Naive thymus-derived CD4-positive, alpha-beta T cell (primary cell): ENCODE data around the gene MCC. TPM values are rescaled to one million over a fixed set of nuclear protein-coding genes. Genes with fewer than 3 reads are reported as not detected.

ENCODE experiments used
- ATAC-seq: fragments of 150-1000 bp; cut with Tn5 transposase; 2 replicates; pipeline ENCODE4 v1.10.0; 2021; ENCODE audit warnings: mild to moderate bottlenecking, moderate library complexity
- CTCF ChIA-PET: fragments of 350-600 bp; sonication (Branson Sonifier 250); formaldehyde crosslinking; loops from one replicate; lab custom pipeline; 2021; ENCODE audit warnings: antibody characterized with exemption; lab: Charles Lee
- POLR2A ChIA-PET: fragments of 350-600 bp; sonication (Branson Sonifier 250); formaldehyde crosslinking; loops from one replicate; lab custom pipeline; 2021; ENCODE audit warnings: antibody characterized with exemption, inconsistent platforms; lab: Charles Lee
- DNase-seq, 9 donors: peaks; one replicate each; pipeline versions ENCODE4 v3.0.0 to v3.0.0-alpha.2; 2020 to 2022; ENCODE audit warnings: mixed read lengths in 1 of 9
- H3K27ac ChIP-seq: one replicate; pipeline ENCODE4 v1.7.0; 2013; ENCODE audit warnings: mild to moderate bottlenecking, low read depth, low read length, moderate library complexity
- H3K27me3 ChIP-seq, 2 donors: one replicate each; pipeline ENCODE4 v1.7.0; 2013; ENCODE audit warnings: low read length in 2 of 2, mild to moderate bottlenecking in 2 of 2, moderate library complexity in 2 of 2; ENCODE audit not compliant: control insufficient read depth in 2 of 2, insufficient read depth in 2 of 2
- H3K36me3 ChIP-seq, 3 experiments: 1 replicate in 2 of 3; 2 replicates in 1 of 3; pipeline ENCODE4 v1.7.0; 2013; ENCODE audit warnings: low read length in 3 of 3, mild to moderate bottlenecking in 3 of 3, moderate library complexity in 1 of 3; ENCODE audit not compliant: insufficient read depth in 3 of 3, control insufficient read depth in 2 of 3
- H3K4me1 ChIP-seq, 2 donors: one replicate each; pipeline ENCODE4 v1.7.0; 2013; ENCODE audit warnings: low read length in 2 of 2, mild to moderate bottlenecking in 2 of 2, moderate library complexity in 1 of 2; ENCODE audit not compliant: control insufficient read depth in 2 of 2, insufficient read depth in 2 of 2
- H3K4me3 ChIP-seq: 2 replicates; pipeline ENCODE4 v1.7.0; 2013; ENCODE audit warnings: mild to moderate bottlenecking, low read length
- H3K9me3 ChIP-seq, 3 experiments: 1 replicate in 2 of 3; 2 replicates in 1 of 3; pipeline ENCODE4 v1.7.0; 2013; ENCODE audit warnings: low read length in 3 of 3; ENCODE audit not compliant: control insufficient read depth in 2 of 3
- H3K27ac Mint-ChIP-seq, 9 donors: one replicate each; pipeline ENCODE4 v1.8.0; 2020 to 2022; ENCODE audit warnings: mixed read lengths in 9 of 9, mild to moderate bottlenecking in 8 of 9, moderate library complexity in 5 of 9, inconsistent platforms in 2 of 9
- H3K27me3 Mint-ChIP-seq, 5 donors: one replicate each; pipeline ENCODE4 v1.8.0; 2021 to 2022; ENCODE audit warnings: mixed read lengths in 5 of 5, mild to moderate bottlenecking in 1 of 5
- H3K36me3 Mint-ChIP-seq, 5 donors: one replicate each; pipeline ENCODE4 v1.8.0; 2020 to 2022; ENCODE audit warnings: mixed read lengths in 5 of 5, mild to moderate bottlenecking in 3 of 5, inconsistent platforms in 1 of 5
- H3K4me1 Mint-ChIP-seq, 7 donors: one replicate each; pipeline ENCODE4 v1.8.0; 2020 to 2022; ENCODE audit warnings: mixed read lengths in 7 of 7, mild to moderate bottlenecking in 3 of 7, inconsistent platforms in 1 of 7
- H3K4me3 Mint-ChIP-seq, 10 donors: one replicate each; pipeline ENCODE4 v1.8.0; 2020 to 2022; ENCODE audit warnings: mild to moderate bottlenecking in 10 of 10, mixed read lengths in 10 of 10, moderate library complexity in 6 of 10, inconsistent platforms in 2 of 10
- H3K9me3 Mint-ChIP-seq, 11 donors: one replicate each; pipeline ENCODE4 v1.8.0; 2020 to 2022; ENCODE audit warnings: mixed read lengths in 11 of 11, mild to moderate bottlenecking in 4 of 11, inconsistent platforms in 1 of 11, moderate library complexity in 1 of 11
- intact Hi-C, 2 donors: fragments of 100-400 bp; cut with micrococcal nuclease; formaldehyde crosslinking; loops; one replicate each; pipeline ENCODE4 v1.15.1; 2023
- polyA plus RNA-seq, 2 donors: library from polyadenylated mRNA; unstranded; fragments of 300-500 nt; fragmentation: Illumina TruSeq; gene quantifications; one replicate each; pipeline ENCODE4 v1.2.3, GENCODE V29; 2021
- total RNA-seq, 6 experiments: library from RNA in 5 of 6; stranded (reverse) in 5 of 6; gene quantifications; 1 replicate in 5 of 6; 2 replicates in 1 of 6; pipeline ENCODE4 v1.2.3 and lab custom pipeline; 2021 to 2026

The MCC gene
- total and polyA plus RNA-seq, 7 experiments from 2014 or later = 0.56 to 3.0 (median 0.89) TPM

DNA sequence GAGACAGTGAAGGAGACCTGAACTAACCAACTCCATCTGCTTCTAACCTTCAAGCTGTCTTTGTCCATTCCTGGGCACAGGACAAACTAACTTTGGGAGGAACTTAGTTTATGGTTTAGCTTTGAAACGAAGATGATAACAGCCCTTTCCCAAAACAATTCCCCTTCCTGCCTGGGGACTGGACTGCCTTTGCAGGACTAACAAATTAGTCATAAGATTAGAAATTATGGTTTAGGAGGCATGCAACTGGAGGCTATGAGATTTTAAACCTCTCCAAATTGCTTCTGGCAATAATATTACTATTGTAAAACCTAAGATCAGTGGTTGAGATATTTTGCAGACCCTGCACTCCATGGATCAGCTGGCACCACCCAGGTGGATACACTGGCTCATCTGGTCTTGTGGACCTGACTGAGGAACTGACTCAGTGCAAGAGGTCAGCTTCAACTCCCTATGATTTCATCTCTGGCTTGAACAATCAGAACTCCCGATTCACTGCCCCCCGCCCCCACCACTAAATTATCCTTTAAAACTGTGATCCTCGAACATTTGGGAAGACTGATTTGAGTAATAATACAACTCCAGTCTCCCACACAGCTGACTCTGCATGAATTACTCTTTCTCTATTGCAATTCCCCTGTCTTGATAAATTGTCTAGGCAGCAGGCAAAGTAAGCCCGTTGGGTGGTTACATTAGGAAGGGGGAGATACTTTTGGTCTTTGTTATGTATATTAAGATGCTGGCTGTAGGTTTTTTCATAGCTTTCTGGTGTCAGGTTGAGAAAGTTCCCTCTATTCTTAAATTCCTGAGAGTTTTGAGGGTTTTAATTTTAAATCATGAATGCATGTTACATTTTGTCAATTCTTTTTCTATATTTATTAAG is 266.7 kb downstream of the MCC start:
- ChIA-PET CTCF (no interaction called here), POLR2A (no interaction called here)
- DNase-seq (no peak), ATAC-seq (no peak)
- no peak overlapping the region for H3K4me3 ChIP-seq
- H3K4me3 Mint-ChIP-seq = no peak overlapping the region
- intact Hi-C loops = no loop called here
- no peak overlapping the region for H3K27ac ChIP-seq
- no peaks in the 10 kb centered on the region for H3K27me3 ChIP-seq
- peaks cover 0 to 1% (median 0%) of the 10 kb centered on the region in 11 donors for H3K9me3 Mint-ChIP-seq
- no peaks in the 10 kb centered on the region for H3K9me3 ChIP-seq
- H3K4me1 Mint-ChIP-seq = peaks cover 0 to 2% (median 0%) of the 10 kb centered on the region in 7 donors
- H3K36me3 ChIP-seq = no peaks in the 10 kb centered on the region
- H3K27ac Mint-ChIP-seq = no peak overlapping the region
- H3K36me3 Mint-ChIP-seq = peaks cover 0 to 4% (median 0%) of the 10 kb centered on the region in 5 donors
- H3K4me1 ChIP-seq = no peaks in the 10 kb centered on the region
- peaks cover 0 to 11% (median 5%) of the 10 kb centered on the region in 5 donors for H3K27me3 Mint-ChIP-seq

DNA sequence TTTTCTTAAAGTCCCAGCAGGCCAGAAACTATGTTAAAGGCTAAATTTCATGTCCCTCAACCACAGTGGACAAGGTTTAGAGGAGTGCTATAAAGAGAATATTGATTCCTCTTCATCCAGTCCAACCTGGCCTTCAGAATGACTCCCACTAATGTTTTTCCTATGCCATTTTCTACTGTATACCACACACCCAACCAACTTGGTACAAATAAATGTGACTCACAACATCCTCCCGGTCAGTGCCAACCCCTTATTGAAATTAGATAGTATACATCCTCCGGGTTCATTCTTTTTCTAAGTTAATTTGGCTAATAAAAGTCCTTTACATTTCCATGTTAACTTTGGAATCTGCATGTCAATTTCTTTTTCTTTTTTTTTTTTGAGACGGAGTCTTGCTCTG is 268.6 kb downstream of the MCC start:
- Mint-ChIP-seq H3K9me3 (peaks cover 0 to 1% (median 0%) of the 10 kb centered on the region in 11 donors), H3K36me3 (peaks cover 0 to 4% (median 0%) of the 10 kb centered on the region in 5 donors), H3K4me3 (no peak overlapping the region), H3K4me1 (peaks cover 0 to 1% (median 0%) of the 10 kb centered on the region in 7 donors), H3K27me3 (peaks cover 0 to 11% (median 3%) of the 10 kb centered on the region in 5 donors), H3K27ac (no peak overlapping the region)
- Histone ChIP-seq H3K4me3 (no peak overlapping the region), H3K4me1 (no peaks in the 10 kb centered on the region), H3K27me3 (no peaks in the 10 kb centered on the region), H3K36me3 (no peaks in the 10 kb centered on the region), H3K9me3 (no peaks in the 10 kb centered on the region), H3K27ac (no peak overlapping the region)
- CTCF ChIA-PET = no interaction called here
- DNase-seq (no peak), ATAC-seq (no peak)
- POLR2A ChIA-PET = no interaction called here
- intact Hi-C loops = no loop called here

DNA sequence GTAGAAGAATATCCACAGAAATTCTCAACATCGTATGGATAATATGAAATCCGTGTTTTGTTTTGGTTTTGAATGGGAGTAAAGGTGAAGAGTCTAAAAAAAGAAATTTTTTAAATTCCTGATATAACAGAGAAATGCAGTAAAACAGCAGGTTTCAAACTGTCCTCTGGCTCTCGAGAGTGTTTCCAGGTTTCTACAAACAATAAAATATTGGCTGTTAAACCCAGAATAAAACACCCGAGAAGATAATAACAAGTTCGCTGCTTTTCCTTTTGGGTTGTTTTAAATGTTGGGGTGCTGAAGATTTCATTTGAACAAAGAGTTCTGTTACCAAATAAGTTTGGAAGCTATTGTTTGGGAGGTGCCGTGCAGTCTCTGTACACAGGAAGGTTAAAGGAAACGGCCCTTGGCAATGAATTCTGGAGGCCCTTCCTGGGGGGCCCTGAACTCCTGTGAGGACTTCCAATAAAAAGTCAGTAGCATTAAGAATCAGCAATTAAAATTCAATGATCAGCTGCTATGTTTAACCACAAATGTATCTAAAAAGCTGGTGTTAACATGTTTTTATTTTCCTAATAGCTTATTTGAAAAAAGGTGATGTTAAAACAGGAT is 269.2 kb downstream of the MCC start:
- no peak overlapping the region for H3K27ac Mint-ChIP-seq
- H3K36me3 Mint-ChIP-seq = peaks cover 0 to 4% (median 0%) of the 10 kb centered on the region in 5 donors
- DNase-seq = no peak
- no peaks in the 10 kb centered on the region for H3K27me3 ChIP-seq
- H3K4me3 ChIP-seq = no peak overlapping the region
- H3K27me3 Mint-ChIP-seq = peaks cover 0 to 11% (median 3%) of the 10 kb centered on the region in 5 donors
- ATAC-seq = no peak
- no peak overlapping the region for H3K27ac ChIP-seq
- H3K9me3 Mint-ChIP-seq = peaks cover 0 to 1% (median 0%) of the 10 kb centered on the region in 11 donors
- ChIA-PET CTCF (no interaction called here), POLR2A (no interaction called here)
- no peaks in the 10 kb centered on the region for H3K36me3 ChIP-seq
- intact Hi-C loops = no loop called here
- H3K4me1 Mint-ChIP-seq = peaks cover 0 to 2% (median 0%) of the 10 kb centered on the region in 7 donors
- no peaks in the 10 kb centered on the region for H3K9me3 ChIP-seq
- no peak overlapping the region for H3K4me3 Mint-ChIP-seq
- no peaks in the 10 kb centered on the region for H3K4me1 ChIP-seq

DNA sequence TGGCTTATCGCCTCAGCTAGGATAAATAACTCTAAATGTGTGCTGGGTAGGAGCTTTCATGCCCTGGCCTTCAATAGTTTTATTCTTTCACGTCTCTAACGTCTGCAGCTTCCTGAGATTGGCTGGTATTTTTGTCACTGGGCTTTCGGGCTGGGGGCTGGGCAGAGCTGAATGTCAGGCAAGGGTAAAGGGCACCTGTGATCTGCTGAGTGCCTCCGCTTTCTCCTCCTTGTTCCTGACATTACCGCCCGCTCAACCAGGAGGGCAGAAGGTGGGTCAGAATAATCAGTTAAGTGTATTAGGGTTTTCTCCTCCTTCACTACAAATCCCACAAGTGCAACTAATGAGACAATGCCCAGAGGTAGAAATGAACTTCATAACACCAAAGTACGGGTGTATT is 270.1 kb downstream of the MCC start:
- POLR2A ChIA-PET = no interaction called here
- Mint-ChIP-seq H3K4me1 (peaks cover 0 to 2% (median 0%) of the 10 kb centered on the region in 7 donors), H3K27ac (no peak overlapping the region), H3K9me3 (no peaks in the 10 kb centered on the region), H3K27me3 (peaks cover 0 to 7% (median 2%) of the 10 kb centered on the region in 5 donors), H3K36me3 (no peaks in the 10 kb centered on the region), H3K4me3 (no peak overlapping the region)
- no peak for DNase-seq
- H3K36me3 ChIP-seq = no peaks in the 10 kb centered on the region
- no peaks in the 10 kb centered on the region for H3K4me1 ChIP-seq
- no peaks in the 10 kb centered on the region for H3K9me3 ChIP-seq
- H3K27me3 ChIP-seq = no peaks in the 10 kb centered on the region
- H3K4me3 ChIP-seq = no peak overlapping the region
- no peak overlapping the region for H3K27ac ChIP-seq
- intact Hi-C loops = no loop called here
- CTCF ChIA-PET = no interaction called here
- no peak for ATAC-seq

DNA sequence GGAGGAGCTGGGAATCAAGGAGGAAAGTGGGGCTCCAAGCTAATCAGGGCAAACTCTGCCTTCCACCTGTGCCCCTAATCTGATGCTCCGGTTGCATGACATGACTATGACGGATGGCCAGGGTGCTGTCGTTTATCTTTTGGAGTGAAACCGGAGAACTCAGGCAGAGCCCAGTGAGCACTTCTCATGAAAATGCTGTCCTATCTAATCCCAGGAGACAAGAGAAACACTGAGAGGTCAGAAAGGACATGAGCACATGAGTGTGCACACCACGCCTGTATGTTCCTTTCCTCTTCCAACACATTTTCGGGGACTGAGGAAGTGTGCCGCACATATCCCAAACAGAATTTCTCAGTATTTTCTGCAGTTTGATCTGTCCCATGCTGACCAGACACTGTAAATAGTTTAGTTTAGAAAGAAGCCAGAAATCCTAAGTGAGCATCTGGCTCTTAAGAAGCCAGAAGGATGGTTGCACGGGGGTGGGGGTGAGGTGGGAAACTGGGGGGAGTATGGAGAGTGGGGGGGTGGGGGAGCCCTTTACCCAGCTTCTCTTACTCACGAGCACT is 270.6 kb downstream of the MCC start:
- Mint-ChIP-seq H3K4me3 (no peak overlapping the region), H3K27me3 (peaks cover 0 to 5% (median 2%) of the 10 kb centered on the region in 5 donors), H3K4me1 (peaks cover 0 to 2% (median 0%) of the 10 kb centered on the region in 7 donors), H3K27ac (no peak overlapping the region), H3K36me3 (no peaks in the 10 kb centered on the region), H3K9me3 (no peaks in the 10 kb centered on the region)
- no peak overlapping the region for H3K4me3 ChIP-seq
- ATAC-seq (no peak), DNase-seq (no peak)
- H3K27me3 ChIP-seq = no peaks in the 10 kb centered on the region
- intact Hi-C loops = no loop called here
- no peak overlapping the region for H3K27ac ChIP-seq
- ChIA-PET POLR2A (no interaction called here), CTCF (no interaction called here)
- H3K4me1 ChIP-seq = no peaks in the 10 kb centered on the region
- H3K9me3 ChIP-seq = no peaks in the 10 kb centered on the region
- no peaks in the 10 kb centered on the region for H3K36me3 ChIP-seq

DNA sequence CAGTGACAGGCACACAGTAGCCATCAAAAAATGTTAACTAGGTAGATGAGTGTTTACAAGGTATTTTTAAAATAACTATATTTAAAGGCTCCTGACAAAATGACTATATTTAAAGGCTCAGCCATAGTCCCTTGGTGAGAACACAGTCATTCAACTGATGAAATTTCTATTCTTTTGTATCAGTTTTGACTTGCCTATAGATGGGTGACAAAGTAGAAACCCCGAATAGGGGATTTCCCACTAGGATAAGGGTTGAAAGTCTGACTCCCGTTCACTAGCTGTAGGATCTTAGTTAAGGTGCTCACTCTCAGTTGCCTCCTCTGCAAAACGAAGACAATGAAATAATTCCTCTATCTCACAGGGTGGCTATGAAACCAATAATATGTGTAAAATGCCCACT is 271.7 kb downstream of the MCC start:
- H3K27me3 ChIP-seq = no peaks in the 10 kb centered on the region
- intact Hi-C loops = no loop called here
- Mint-ChIP-seq H3K36me3 (no peaks in the 10 kb centered on the region), H3K4me3 (no peak overlapping the region), H3K27me3 (peaks cover 0 to 3% (median 0%) of the 10 kb centered on the region in 5 donors), H3K9me3 (no peaks in the 10 kb centered on the region), H3K4me1 (peaks cover 0 to 2% (median 0%) of the 10 kb centered on the region in 7 donors), H3K27ac (no peak overlapping the region)
- no peak for ATAC-seq
- H3K36me3 ChIP-seq = no peaks in the 10 kb centered on the region
- H3K4me3 ChIP-seq = no peak overlapping the region
- no peak for DNase-seq
- no peaks in the 10 kb centered on the region for H3K9me3 ChIP-seq
- POLR2A ChIA-PET = no interaction called here
- CTCF ChIA-PET = no interaction called here
- no peaks in the 10 kb centered on the region for H3K4me1 ChIP-seq
- no peak overlapping the region for H3K27ac ChIP-seq
